HCT116 (cell line): ENCODE measurements around the gene CALR3. TPM values are rescaled to one million over a fixed set of nuclear protein-coding genes. Genes with fewer than 3 reads are reported as not detected.

Experiments used
- ATAC-seq: fragments of 200-7000 bp; cut with Tn5 transposase; 2 replicates; pipeline ENCODE4 v1.9.1; 2020; ENCODE audit warnings: mild to moderate bottlenecking, moderate library complexity
- BruUV-seq: library from RNA; stranded (reverse); fragments of 400-500 nt; replicated peaks from 2 replicates; lab custom pipeline; 2021; lab: Mats Ljungman, UMichigan
- CTCF ChIA-PET: fragments of 300-600 bp; sonication (Branson Sonifier 250); formaldehyde crosslinking; loops from one replicate; lab custom pipeline; 2021; ENCODE audit warnings: antibody characterized with exemption; lab: Charles Lee
- POLR2A ChIA-PET: fragments of 300-600, 350-600 bp; sonication (Branson Sonifier 250); formaldehyde crosslinking; loops from one replicate; lab custom pipeline; 2021; ENCODE audit warnings: antibody characterized with exemption; lab: Charles Lee
- RAD21 ChIA-PET, 2 experiments: fragments of 300-600 bp; sonication (Branson Sonifier 250); formaldehyde crosslinking; loops; one replicate each; lab custom pipeline; 2023; ENCODE audit warnings: low total read pairs in 2 of 2; ENCODE audit not compliant: uncharacterized antibody in 2 of 2, unreplicated experiment in 2 of 2, low non-redundant PET in 1 of 2; lab: Charles Lee
- DNase-seq: peaks from one replicate; pipeline ENCODE4 v3.0.0-alpha.2; 2010; ENCODE audit warnings: low read depth, low spot score
- H2AFZ ChIP-seq: fragments of 200-600 bp; shearing (Covaris generic), sonication (generic); 2 replicates; pipeline ENCODE4 v1.6.1; 2017; ENCODE audit warnings: low read depth, mixed run types, mixed read lengths, antibody characterized with exemption, low read length; ENCODE audit not compliant: poor library complexity, severe bottlenecking
- H3K27ac ChIP-seq: 2 replicates; pipeline ENCODE4 v1.5.1; 2012; ENCODE audit warnings: low read depth, low read length
- H3K27me3 ChIP-seq: fragments of 200-600 bp; sonication (generic); 2 replicates; pipeline ENCODE4 v1.6.1; 2016; ENCODE audit warnings: mixed run types, low read length, mixed read lengths; ENCODE audit not compliant: insufficient read depth
- H3K36me3 ChIP-seq, 2 experiments: fragments of 200-500 bp in 1 of 2; fragments of 200-600 bp in 1 of 2; sonication (Bioruptor generic) in 1 of 2; sonication (generic) in 1 of 2; 2 replicates each; pipeline versions ENCODE4 v1.5.1 to v1.6.1; 2014 to 2016; ENCODE audit warnings: low read length in 2 of 2, inconsistent platforms in 1 of 2, mixed read lengths in 1 of 2, mixed run types in 1 of 2; ENCODE audit not compliant: insufficient read depth in 2 of 2, control insufficient read depth in 1 of 2
- H3K4me1 ChIP-seq, 2 experiments: fragments of 200-600 bp in 1 of 2; sonication (generic) in 1 of 2; 2 replicates each; pipeline versions ENCODE4 v1.5.1 to v1.6.1; 2012 to 2017; ENCODE audit warnings: low read length in 2 of 2, inconsistent platforms in 1 of 2, mild to moderate bottlenecking in 1 of 2, mixed read lengths in 1 of 2, mixed run types in 1 of 2, moderate library complexity in 1 of 2; ENCODE audit not compliant: insufficient read depth in 2 of 2, control insufficient read depth in 1 of 2
- H3K4me2 ChIP-seq: fragments of 200-600 bp; sonication (generic); 2 replicates; pipeline ENCODE4 v1.6.1; 2017; ENCODE audit warnings: mixed run types, low read length, mixed read lengths
- H3K4me3 ChIP-seq, 2 experiments: fragments of 200-600 bp in 1 of 2; sonication (generic) in 1 of 2; replicated peaks in 1 of 2; 2 replicates each; pipeline ENCODE4 v1.5.1; 2011 to 2016; ENCODE audit warnings: low read length in 2 of 2, control low read depth in 1 of 2, low read depth in 1 of 2, mild to moderate bottlenecking in 1 of 2, mixed read lengths in 1 of 2, mixed run types in 1 of 2
- H3K79me2 ChIP-seq: fragments of 200-600 bp; sonication (generic); 2 replicates; pipeline ENCODE4 v1.6.1; 2017; ENCODE audit warnings: mild to moderate bottlenecking, mixed run types, low read length, moderate library complexity, mixed read lengths; ENCODE audit not compliant: insufficient read depth
- H3K9ac ChIP-seq: fragments of 200-600 bp; sonication (generic); 2 replicates; pipeline ENCODE4 v1.6.1; 2016; ENCODE audit warnings: low read length, mixed read lengths
- H3K9me2 ChIP-seq: fragments of 200-600 bp; sonication (generic), shearing (Covaris generic); 2 replicates; pipeline ENCODE4 v1.6.1; 2017; ENCODE audit warnings: mixed run types, mild to moderate bottlenecking, moderate library complexity; ENCODE audit not compliant: insufficient read depth
- H3K9me3 ChIP-seq, 2 experiments: fragments of 200-500 bp in 1 of 2; fragments of 200-600 bp in 1 of 2; sonication (Bioruptor generic) in 1 of 2; sonication (generic) in 1 of 2; 2 replicates each; pipeline ENCODE4 v1.6.1; 2014 to 2017; ENCODE audit warnings: low read length in 2 of 2, mixed read lengths in 2 of 2, inconsistent platforms in 1 of 2, low read depth in 1 of 2, mild to moderate bottlenecking in 1 of 2, mixed run types in 1 of 2, moderate library complexity in 1 of 2; ENCODE audit not compliant: control insufficient read depth in 1 of 2, insufficient read depth in 1 of 2
- H4K20me1 ChIP-seq: fragments of 200-600 bp; sonication (generic), shearing (Covaris generic); 2 replicates; pipeline ENCODE4 v1.6.1; 2017; ENCODE audit warnings: mixed run types, mild to moderate bottlenecking, moderate library complexity; ENCODE audit not compliant: insufficient read depth
- CBX3 ChIP-seq: IDR thresholded peaks from 2 replicates; pipeline ENCODE4 v1.6.1; 2012; ENCODE audit warnings: low read depth
- CEBPB ChIP-seq: IDR thresholded peaks from 2 replicates; pipeline ENCODE4 v1.6.1; 2012; ENCODE audit warnings: low read depth
- EGR1 ChIP-seq: IDR thresholded peaks from 2 replicates; pipeline ENCODE4 v1.6.1; 2012; ENCODE audit warnings: low read depth
- FOSL1 ChIP-seq: IDR thresholded peaks from 2 replicates; pipeline ENCODE4 v1.6.1; 2012; ENCODE audit warnings: low read depth
- REST ChIP-seq: IDR thresholded peaks from 2 replicates; pipeline ENCODE4 v1.6.1; 2012; ENCODE audit warnings: low read depth
- TCF7L2 ChIP-seq: IDR thresholded peaks from 2 replicates; pipeline ENCODE4 v1.7.0; 2011; ENCODE audit warnings: borderline replicate concordance, inconsistent platforms; ENCODE audit not compliant: insufficient read depth, insufficient read length; ENCODE audit errors: extremely low read depth
- ZBTB33 ChIP-seq: IDR thresholded peaks from 2 replicates; pipeline ENCODE4 v1.6.1; 2011; ENCODE audit warnings: mild to moderate bottlenecking, low read length, moderate library complexity; ENCODE audit not compliant: insufficient replicate concordance; ENCODE audit errors: extremely low read depth
- ZNF274 ChIP-seq: fragments of 200-500 bp; sonication (Bioruptor generic); IDR thresholded peaks from 2 replicates; pipeline ENCODE4 v1.6.1; 2014; ENCODE audit warnings: mild to moderate bottlenecking, low read depth, low read length, inconsistent platforms
- intact Hi-C: fragments of 100-400 bp; cut with micrococcal nuclease; formaldehyde crosslinking; loops from 2 replicates; pipeline ENCODE4 v1.10.0; 2022
- total RNA-seq: library from RNA; stranded (reverse); gene quantifications from one replicate; pipeline ENCODE4 v1.2.1, GENCODE V29; 2021; ENCODE audit not compliant: unreplicated experiment

The CALR3 gene
- total RNA-seq, 1 experiment from 2014 or later, result not detected

- Histone ChIP-seq H3K4me3 (no peak overlapping the region), H3K4me1 (peaks cover 18 to 41% of the 10 kb centered on the region in 2 experiments), H3K9ac (no peak overlapping the region), H3K27ac (no peak overlapping the region), H4K20me1 (0 out of 2 replicates have a peak, but pooled peaks cover 5% of the 10 kb centered on the region), H3K9me3 (no peaks in the 10 kb centered on the region), H3K36me3 (no peaks in the 10 kb centered on the region), H3K9me2 (no peaks in the 10 kb centered on the region), H3K27me3 (no peaks in the 10 kb centered on the region), H3K4me2 (no peak overlapping the region), H2AFZ (no peak overlapping the region), H3K79me2 (peaks cover 88% of the 10 kb centered on the region)
- RAD21 ChIA-PET, result no interaction called here
- DNase-seq (no peak), ATAC-seq (no peak)
- POLR2A ChIA-PET, result no interaction called here
- TF ChIP-seq TCF7L2, result no peak
- no peak for TF ChIP-seq CEBPB
- no peak for TF ChIP-seq ZBTB33
- TF ChIP-seq ZNF274, result no peak
- TF ChIP-seq REST, result no peak
- no peak for TF ChIP-seq EGR1
- TF ChIP-seq FOSL1, result no peak
- TF ChIP-seq CBX3, result no peak
- intact Hi-C loops, result no loop called here
- CTCF ChIA-PET, result no interaction called here
- BruUV-seq, result no TSS peak
These were observed 37.3 kb downstream of the CALR3 start for GRCh38 chr19:16458391-16459341.
